ENCODE results near the gene CLDN9. TPM values are rescaled to one million over a fixed set of nuclear protein-coding genes. Genes with fewer than 3 reads are reported as not detected.

The CLDN9 gene, protein sequence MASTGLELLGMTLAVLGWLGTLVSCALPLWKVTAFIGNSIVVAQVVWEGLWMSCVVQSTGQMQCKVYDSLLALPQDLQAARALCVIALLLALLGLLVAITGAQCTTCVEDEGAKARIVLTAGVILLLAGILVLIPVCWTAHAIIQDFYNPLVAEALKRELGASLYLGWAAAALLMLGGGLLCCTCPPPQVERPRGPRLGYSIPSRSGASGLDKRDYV
- not detected in 2 replicates for total RNA-seq

DNA sequence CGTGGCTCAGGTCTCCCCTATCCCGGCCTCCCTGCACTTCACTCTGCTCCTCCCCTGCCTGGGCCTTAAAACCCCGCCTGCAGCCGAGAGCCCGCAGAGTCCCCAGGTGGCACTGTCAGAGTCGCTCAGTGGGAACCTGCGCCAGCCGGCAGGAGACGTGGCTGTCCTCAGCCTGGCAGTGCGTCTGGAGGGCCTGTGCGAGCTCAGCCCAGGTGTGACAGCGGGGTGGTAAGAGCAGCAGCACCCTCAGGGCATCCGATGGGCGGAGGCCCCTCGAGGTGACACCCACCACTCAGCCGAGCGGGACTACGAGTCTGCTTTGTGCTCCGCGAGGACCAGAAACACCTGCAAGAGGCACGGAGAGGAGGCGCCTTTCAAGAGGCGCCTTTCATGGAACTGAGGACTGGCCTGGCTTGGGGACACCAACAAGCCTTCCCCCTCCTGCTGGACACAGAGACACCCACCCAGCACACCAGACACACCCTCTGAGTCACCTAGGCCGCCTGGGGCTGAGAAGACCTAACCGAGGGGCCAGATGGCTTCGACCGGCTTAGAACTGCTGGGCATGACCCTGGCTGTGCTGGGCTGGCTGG, at the start of gene CLDN9:
CLDN9 (plus strand) TSS at position 96 of the 593 bp plus-strand sequence; CDS start at position 536, 440 bp downstream.
- Mint-ChIP-seq H3K9me3 (no peaks in the 10 kb centered on the region), H3K4me1 (peaks cover 12% of the 10 kb centered on the region), H3K27me3 (peaks cover 20% of the 10 kb centered on the region), H3K27ac (no peak within 1 kb of the TSS), H3K4me3 (no peak within 1 kb of the TSS), H3K36me3 (ENCODE audit: low read depth) (no peaks in the 10 kb centered on the region)
- ChIA-PET CTCF (interaction anchor here (0.9 kb wide), 1 partner anchor 9 kb away, joined by 4 read pairs; no protein-coding TSS in a partner anchor), POLR2A (no interaction called here)
- DNase-seq (no peak), ATAC-seq (ENCODE audit: low read depth) (peak; percentile 25)
- TF ChIP-seq, protein P1, sequence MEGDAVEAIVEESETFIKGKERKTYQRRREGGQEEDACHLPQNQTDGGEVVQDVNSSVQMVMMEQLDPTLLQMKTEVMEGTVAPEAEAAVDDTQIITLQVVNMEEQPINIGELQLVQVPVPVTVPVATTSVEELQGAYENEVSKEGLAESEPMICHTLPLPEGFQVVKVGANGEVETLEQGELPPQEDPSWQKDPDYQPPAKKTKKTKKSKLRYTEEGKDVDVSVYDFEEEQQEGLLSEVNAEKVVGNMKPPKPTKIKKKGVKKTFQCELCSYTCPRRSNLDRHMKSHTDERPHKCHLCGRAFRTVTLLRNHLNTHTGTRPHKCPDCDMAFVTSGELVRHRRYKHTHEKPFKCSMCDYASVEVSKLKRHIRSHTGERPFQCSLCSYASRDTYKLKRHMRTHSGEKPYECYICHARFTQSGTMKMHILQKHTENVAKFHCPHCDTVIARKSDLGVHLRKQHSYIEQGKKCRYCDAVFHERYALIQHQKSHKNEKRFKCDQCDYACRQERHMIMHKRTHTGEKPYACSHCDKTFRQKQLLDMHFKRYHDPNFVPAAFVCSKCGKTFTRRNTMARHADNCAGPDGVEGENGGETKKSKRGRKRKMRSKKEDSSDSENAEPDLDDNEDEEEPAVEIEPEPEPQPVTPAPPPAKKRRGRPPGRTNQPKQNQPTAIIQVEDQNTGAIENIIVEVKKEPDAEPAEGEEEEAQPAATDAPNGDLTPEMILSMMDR (IDR thresholded peaks at IDR 0.05): no peak
- intact Hi-C loops (cut with micrococcal nuclease): no loop called here

DNA sequence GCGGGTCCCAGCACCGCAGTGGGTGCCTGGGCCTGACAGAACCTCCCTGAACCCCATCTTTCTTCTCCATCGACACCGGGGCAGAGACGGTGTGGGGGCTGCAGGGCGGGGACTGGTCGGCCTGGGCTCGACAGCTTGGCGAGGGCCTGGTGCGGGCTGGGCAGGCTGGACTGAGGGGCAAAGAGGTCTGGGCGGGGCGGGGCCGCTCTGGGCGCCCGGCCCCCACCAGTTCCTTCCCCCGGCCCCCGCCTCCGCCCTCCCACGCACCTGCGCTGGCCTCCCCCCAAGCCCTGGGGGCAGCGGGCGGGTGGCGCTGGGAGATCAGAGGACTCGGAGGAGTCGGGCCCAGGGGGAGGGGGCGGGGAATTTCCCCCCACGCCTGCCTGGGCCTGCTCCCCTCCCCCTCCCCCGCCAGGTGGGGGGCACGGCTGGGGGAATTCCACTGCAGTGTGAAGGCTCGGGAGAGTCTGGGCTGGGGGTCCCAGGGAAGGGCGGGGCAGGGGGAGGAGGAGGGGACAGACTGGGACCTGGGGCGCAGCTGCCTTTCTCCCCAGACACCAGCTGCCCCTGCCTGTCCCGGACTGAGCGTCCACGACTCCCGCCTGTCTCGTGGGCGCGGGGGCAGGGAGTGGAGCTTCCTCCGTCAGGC, 49.5 kb upstream of the CLDN9 start:
- peak; percentile 26 for ATAC-seq (ENCODE audit: low read depth)
- DNase-seq: no peak

DNA sequence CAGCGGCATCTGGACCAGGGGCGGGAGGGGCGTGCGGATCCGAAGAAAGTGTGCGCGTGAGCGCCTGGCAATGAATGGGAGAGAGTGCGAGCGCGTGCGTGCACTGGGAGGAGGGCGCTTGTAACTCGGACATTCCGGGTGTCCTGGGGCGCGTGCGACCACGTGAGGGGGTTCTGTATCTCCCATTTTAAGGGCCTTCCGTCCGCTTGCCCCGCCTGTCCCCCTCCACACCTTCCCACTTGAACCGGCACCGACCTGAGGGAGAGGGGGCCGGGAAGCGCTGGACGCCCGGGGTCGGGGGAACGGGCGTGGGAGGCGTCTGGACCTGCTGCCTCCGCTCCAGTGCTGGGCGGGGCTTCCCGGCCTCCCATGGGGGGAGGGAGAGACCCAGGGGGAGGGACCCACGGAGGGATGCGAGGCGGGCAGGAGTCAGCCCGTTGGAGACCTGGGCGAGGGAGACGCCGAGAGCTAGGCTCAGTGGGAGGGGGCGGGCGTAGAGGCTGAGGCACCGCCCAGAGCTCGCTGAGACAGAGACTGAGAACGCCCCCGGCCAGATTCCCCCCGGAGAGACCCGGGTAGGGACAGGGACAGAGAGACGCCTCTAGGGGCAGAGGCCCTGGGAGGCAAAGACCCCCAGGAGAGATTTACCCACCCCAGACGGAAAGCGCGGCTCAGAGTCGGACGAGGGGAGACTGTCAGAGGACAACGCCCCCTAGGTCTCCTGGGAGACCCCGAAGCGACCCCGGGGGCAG, 48.8 kb upstream of the CLDN9 start, which contains the start of gene KREMEN2:
KREMEN2 (plus strand) TSS at position 553 of the 752 bp plus-strand sequence. CDS start 246 bp downstream, outside the sequence.
- TF ChIP-seq, protein P1 (IDR thresholded peaks at IDR 0.05): no peak
- peak; percentile 6 for ATAC-seq (ENCODE audit: low read depth)
- peak within 1 kb of the TSS; percentile 80 for H3K4me3 Mint-ChIP-seq
- ChIA-PET POLR2A (interaction anchor here (0.6 to 1.2 kb wide), 3 partner anchors 17 to 1000 kb away, joined by 3 to 13 read pairs (median 4); partner anchors contain the start of gene RPS2), CTCF (interaction anchor here (1.2 kb wide), 1 partner anchor 37 kb away, joined by 4 read pairs; no protein-coding TSS in a partner anchor)
- peaks cover 20% of the 10 kb centered on the region for H3K27me3 Mint-ChIP-seq
- H3K36me3 Mint-ChIP-seq (ENCODE audit: low read depth): no peaks in the 10 kb centered on the region
- H3K4me1 Mint-ChIP-seq: peaks cover 38% of the 10 kb centered on the region
- peak within 1 kb of the TSS; percentile 41 for H3K27ac Mint-ChIP-seq
- H3K9me3 Mint-ChIP-seq: no peaks in the 10 kb centered on the region
- peak; percentile 46 for DNase-seq
- intact Hi-C loops (cut with micrococcal nuclease): loop anchor here (5.0 kb wide), 1 partner anchor 37 kb away; no protein-coding TSS in a partner anchor

More for the DNA sequence above, 49.5 kb upstream of the CLDN9 start:
- peak overlapping the region; percentile 80 for H3K4me3 Mint-ChIP-seq
- H3K9me3 Mint-ChIP-seq: no peaks in the 10 kb centered on the region
- intact Hi-C loops (cut with micrococcal nuclease): loop anchor here (5.0 kb wide), 1 partner anchor 36 kb away; no protein-coding TSS in a partner anchor
- peaks cover 18% of the 10 kb centered on the region for H3K27me3 Mint-ChIP-seq
- no peaks in the 10 kb centered on the region for H3K36me3 Mint-ChIP-seq (ENCODE audit: low read depth)
- no peak overlapping the region for H3K27ac Mint-ChIP-seq
- TF ChIP-seq, protein P1 (IDR thresholded peaks at IDR 0.05): no peak
- ChIA-PET POLR2A (interaction anchor here (0.8 to 1.2 kb wide), 2 partner anchors 18 to 999 kb away, joined by 3 to 4 read pairs; partner anchors contain the start of gene RPS2), CTCF (interaction anchor here (1.2 kb wide), 1 partner anchor 36 kb away, joined by 4 read pairs; no protein-coding TSS in a partner anchor)
- peaks cover 31% of the 10 kb centered on the region for H3K4me1 Mint-ChIP-seq

DNA sequence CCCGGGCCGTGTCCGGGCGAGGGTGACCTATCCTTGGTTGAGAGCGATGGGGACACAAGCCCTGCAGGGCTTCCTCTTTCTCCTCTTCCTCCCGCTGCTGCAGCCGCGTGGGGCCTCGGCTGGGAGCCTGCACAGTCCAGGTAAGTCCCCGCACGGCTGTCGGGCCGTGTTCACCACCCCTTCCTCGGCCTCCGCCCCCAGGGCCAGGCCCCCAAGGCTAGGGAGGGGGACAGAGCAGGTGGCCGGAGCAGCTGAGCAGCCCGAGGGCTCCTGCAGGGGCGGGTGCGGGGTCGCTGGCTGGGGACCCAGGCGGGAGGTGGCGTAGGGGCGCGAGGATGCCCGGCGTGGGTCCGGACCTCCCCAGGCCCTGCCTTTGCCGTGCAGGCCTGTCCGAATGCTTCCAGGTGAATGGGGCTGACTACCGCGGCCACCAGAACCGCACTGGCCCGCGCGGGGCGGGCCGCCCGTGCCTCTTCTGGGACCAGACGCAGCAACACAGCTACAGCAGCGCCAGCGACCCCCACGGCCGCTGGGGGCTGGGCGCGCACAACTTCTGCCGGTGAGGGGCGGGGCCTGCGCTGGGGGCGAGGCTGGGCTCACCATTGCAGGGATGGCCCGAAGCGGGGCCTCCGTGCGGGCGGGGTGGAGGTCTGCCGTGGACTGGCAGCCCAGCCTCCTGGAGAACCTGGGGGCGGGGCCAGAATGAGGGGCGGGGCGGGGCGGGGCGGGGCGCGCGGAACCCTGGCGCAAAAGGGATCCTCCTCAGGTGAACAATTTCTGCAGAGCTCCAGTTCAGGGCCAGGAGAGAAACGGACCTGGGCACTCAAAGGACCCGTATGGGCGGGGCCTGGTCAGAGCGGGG, 48.0 kb upstream of the CLDN9 start:
- TF ChIP-seq, protein P1 (IDR thresholded peaks at IDR 0.05): no peak
- ChIA-PET CTCF (interaction anchor here (1.0 to 1.1 kb wide), 2 partner anchors 39 to 96 kb away, joined by 3 read pairs; no protein-coding TSS in a partner anchor), POLR2A (interaction anchor here (1.2 kb wide), 1 partner anchor 16 kb away, joined by 4 read pairs; no protein-coding TSS in a partner anchor)
- Mint-ChIP-seq H3K36me3 (ENCODE audit: low read depth) (no peaks in the 10 kb centered on the region), H3K4me1 (peaks cover 38% of the 10 kb centered on the region), H3K27ac (peak overlapping the region; percentile 41), H3K9me3 (no peaks in the 10 kb centered on the region), H3K4me3 (peak overlapping the region; percentile 80), H3K27me3 (peaks cover 15% of the 10 kb centered on the region)
- peak; percentile 50 for DNase-seq
- intact Hi-C loops (cut with micrococcal nuclease): loop anchor here (5.0 kb wide), 1 partner anchor 37 kb away; no protein-coding TSS in a partner anchor
- ATAC-seq (ENCODE audit: low read depth): peak; percentile 32

Measured in activated B cell treated with CpG ODN at 0.5 μM for 24 hours (primary cell).